ENCODE results near the gene INO80E. TPM values are rescaled to one million over a fixed set of nuclear protein-coding genes. Genes with fewer than 3 reads are reported as not detected.

Gene INO80E
- total and polyA plus RNA-seq, 12 donors: 23.2 to 80.4 (median 31.1) TPM

DNA sequence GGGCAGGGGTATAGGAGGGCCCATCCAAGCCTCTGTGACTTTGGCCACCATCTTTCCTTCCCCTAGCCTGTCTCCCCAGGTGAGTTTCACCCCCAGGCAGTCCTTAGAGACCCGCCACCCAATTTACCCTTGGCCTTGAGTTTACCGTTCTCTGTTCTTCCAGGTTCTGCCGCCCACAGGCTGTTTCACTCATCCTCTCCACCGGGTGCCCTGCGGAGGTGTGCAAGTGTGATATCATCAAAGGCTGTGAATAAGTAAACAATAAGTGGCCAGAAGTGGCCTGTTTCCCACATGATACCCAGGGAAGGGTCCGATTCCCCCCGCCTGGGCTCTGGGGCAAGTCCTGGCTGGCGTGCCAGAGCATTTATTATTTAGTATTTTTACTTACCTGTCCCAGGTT is 50.1 kb downstream of the INO80E start:
- Histone ChIP-seq H3K36me3 (no peaks in the 10 kb centered on the region), H3K27me3 (peaks cover 0 to 5% (median 0%) of the 10 kb centered on the region in 7 donors), H3K4me1 (no peaks in the 10 kb centered on the region), H3K9me3 (no peaks in the 10 kb centered on the region), H3K27ac (no peak overlapping the region), H3K4me3 (no peak overlapping the region)
- no peak for DNase-seq
- TF ChIP-seq, protein P1, sequence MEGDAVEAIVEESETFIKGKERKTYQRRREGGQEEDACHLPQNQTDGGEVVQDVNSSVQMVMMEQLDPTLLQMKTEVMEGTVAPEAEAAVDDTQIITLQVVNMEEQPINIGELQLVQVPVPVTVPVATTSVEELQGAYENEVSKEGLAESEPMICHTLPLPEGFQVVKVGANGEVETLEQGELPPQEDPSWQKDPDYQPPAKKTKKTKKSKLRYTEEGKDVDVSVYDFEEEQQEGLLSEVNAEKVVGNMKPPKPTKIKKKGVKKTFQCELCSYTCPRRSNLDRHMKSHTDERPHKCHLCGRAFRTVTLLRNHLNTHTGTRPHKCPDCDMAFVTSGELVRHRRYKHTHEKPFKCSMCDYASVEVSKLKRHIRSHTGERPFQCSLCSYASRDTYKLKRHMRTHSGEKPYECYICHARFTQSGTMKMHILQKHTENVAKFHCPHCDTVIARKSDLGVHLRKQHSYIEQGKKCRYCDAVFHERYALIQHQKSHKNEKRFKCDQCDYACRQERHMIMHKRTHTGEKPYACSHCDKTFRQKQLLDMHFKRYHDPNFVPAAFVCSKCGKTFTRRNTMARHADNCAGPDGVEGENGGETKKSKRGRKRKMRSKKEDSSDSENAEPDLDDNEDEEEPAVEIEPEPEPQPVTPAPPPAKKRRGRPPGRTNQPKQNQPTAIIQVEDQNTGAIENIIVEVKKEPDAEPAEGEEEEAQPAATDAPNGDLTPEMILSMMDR (IDR thresholded peaks at IDR 0.05): no peak
- intact Hi-C loops (cut with DNase I): no loop called here
- no peak for ATAC-seq
- 78 to 79% methylated on average over 8 of the region's 8 CpGs for WGBS, 2 donors

DNA sequence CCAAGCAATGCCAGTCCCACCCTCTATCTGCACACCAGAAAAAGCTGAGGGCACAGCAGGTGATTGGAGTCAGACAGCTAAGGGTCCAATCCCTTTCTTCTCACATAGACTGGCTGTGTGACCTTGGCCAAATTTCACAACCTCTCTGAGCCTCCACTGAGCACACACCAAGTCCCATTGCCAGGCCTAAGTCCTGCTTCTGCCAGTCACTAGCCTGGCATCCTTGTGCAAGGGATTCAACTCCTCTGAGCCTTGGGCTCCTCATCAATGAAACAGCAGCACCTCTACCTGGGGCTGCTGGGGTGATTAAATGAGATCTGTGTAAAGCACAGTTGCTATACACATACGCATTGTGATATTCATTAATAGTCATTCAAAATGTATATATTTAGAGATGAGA is 50.5 kb downstream of the INO80E start:
- Histone ChIP-seq H3K9me3 (no peaks in the 10 kb centered on the region), H3K27me3 (peaks cover 0 to 5% (median 0%) of the 10 kb centered on the region in 7 donors), H3K4me1 (no peaks in the 10 kb centered on the region), H3K36me3 (no peaks in the 10 kb centered on the region), H3K27ac (no peak overlapping the region), H3K4me3 (no peak overlapping the region)
- intact Hi-C loops (cut with DNase I): no loop called here
- DNase-seq: no peak
- WGBS, 2 donors: 75 to 88% methylated on average over 1 of the region's 1 CpG
- no peak for ATAC-seq
- TF ChIP-seq, protein P1 (IDR thresholded peaks at IDR 0.05): no peak

DNA sequence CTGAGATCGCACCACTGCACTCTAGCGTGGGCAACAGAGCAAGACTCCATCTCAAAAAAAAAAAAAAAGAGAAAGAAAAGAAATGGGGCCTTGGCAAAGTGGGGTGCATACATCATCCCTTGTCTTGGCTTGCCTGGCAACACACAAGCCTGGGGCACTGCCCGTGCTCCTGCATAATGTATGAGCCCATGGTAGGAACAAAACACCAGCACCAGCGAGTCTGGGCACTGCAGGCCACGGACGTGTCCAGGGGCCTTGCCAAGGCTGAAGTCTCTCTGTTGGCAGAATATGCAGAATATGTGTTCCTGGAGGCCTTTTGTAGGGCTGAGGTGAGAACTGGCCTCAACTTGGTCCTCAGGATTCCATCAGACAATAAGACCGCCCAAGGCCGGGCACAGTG is 53.8 kb downstream of the INO80E start:
- no peak overlapping the region for H3K27ac ChIP-seq
- no peaks in the 10 kb centered on the region for H3K27me3 ChIP-seq
- intact Hi-C loops (cut with DNase I): loop anchor here in 2 of 10 donors (5.0 kb wide), 1 partner anchor 47 kb away; the partner anchor contains the start of gene YPEL3 (in 2 of the 2)
- H3K9me3 ChIP-seq: no peaks in the 10 kb centered on the region
- no peak for ATAC-seq
- no peaks in the 10 kb centered on the region for H3K36me3 ChIP-seq
- TF ChIP-seq, protein P1 (IDR thresholded peaks at IDR 0.05): no peak
- no peak for DNase-seq
- H3K4me1 ChIP-seq: peaks cover 4 to 24% (median 9%) of the 10 kb centered on the region in 9 donors
- 92 to 96% methylated on average over 8 of the region's 8 CpGs for WGBS, 2 donors
- no peak overlapping the region for H3K4me3 ChIP-seq

DNA sequence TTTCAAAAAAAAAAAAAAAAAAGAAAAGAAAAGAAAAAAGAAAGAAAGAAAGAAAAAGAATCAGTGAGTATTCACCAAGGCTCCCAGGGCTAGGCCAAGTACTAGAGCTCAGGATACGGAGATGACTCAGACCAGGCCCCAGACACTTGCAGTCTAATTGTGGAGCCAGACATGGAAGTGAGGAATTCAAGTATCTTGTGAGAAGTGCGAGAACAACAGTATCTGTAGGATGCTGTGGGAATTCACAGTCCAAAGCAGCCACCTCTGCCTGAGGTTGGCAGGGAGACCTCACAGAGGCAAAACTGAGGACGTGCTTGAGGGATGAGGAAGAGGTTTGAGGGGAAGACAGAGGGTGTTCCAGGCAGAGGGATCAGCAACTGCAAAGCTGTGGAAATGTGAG is 55.5 kb downstream of the INO80E start:
- intact Hi-C loops (cut with DNase I): loop anchor here in 2 of 10 donors (5.0 kb wide), 1 partner anchor 46 kb away; the partner anchor contains the start of gene YPEL3 (in 2 of the 2)

More for the DNA sequence above, 55.5 kb downstream of the INO80E start:
- no peaks in the 10 kb centered on the region for H3K27me3 ChIP-seq
- no peaks in the 10 kb centered on the region for H3K9me3 ChIP-seq
- TF ChIP-seq, protein P1 (IDR thresholded peaks at IDR 0.05): no peak
- peaks cover 4 to 24% (median 9%) of the 10 kb centered on the region in 9 donors for H3K4me1 ChIP-seq
- no peaks in the 10 kb centered on the region for H3K36me3 ChIP-seq
- H3K27ac ChIP-seq: no peak overlapping the region
- 88% methylated on average over 3 of the region's 3 CpGs for WGBS, 2 donors
- H3K4me3 ChIP-seq: no peak overlapping the region
- DNase-seq (no peak), ATAC-seq (no peak)
